ENCODE measurements around the gene TANGO6.

The TANGO6 gene

DNA sequence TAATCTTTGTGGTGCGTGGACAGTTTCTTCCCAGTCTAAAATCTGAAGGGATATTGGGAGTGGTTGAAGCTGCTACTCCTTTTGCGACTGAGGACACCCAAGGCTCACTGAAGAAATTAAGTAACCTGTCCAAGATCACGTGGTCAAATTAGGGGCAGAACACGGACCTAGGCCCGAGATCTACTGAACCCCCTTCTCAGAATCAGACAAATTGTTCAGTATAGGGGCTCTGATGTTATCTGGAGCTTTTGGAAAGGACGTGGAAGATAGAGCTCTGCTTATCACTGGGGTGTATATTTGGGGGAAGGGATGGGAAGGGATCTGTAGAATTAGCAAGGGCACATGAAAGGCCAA, 857 bp downstream of the TANGO6 start:
- TF ChIP-seq, protein P1, sequence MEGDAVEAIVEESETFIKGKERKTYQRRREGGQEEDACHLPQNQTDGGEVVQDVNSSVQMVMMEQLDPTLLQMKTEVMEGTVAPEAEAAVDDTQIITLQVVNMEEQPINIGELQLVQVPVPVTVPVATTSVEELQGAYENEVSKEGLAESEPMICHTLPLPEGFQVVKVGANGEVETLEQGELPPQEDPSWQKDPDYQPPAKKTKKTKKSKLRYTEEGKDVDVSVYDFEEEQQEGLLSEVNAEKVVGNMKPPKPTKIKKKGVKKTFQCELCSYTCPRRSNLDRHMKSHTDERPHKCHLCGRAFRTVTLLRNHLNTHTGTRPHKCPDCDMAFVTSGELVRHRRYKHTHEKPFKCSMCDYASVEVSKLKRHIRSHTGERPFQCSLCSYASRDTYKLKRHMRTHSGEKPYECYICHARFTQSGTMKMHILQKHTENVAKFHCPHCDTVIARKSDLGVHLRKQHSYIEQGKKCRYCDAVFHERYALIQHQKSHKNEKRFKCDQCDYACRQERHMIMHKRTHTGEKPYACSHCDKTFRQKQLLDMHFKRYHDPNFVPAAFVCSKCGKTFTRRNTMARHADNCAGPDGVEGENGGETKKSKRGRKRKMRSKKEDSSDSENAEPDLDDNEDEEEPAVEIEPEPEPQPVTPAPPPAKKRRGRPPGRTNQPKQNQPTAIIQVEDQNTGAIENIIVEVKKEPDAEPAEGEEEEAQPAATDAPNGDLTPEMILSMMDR (IDR thresholded peaks at IDR 0.05; ENCODE audit: poor library complexity, severe bottlenecking): peak; percentile 19
- DNase-seq (ENCODE audit: low spot score): no peak
- H3K27me3 ChIP-seq (ENCODE audit: insufficient read depth, poor library complexity, severe bottlenecking): no peaks in the 10 kb centered on the region
- peak overlapping the region; percentile 61 for H3K27ac ChIP-seq (ENCODE audit: poor library complexity, severe bottlenecking)
- no peaks in the 10 kb centered on the region for H3K9me3 ChIP-seq (ENCODE audit: severe bottlenecking)
- peak overlapping the region; percentile 81 for H3K4me3 ChIP-seq (ENCODE audit: severe bottlenecking)
- H3K4me1 ChIP-seq (ENCODE audit: insufficient read depth, poor library complexity, severe bottlenecking): no peaks in the 10 kb centered on the region
- peaks cover 5% of the 10 kb centered on the region for H3K36me3 ChIP-seq (ENCODE audit: low read depth)
- ATAC-seq (ENCODE audit: low read depth): no peak

DNA sequence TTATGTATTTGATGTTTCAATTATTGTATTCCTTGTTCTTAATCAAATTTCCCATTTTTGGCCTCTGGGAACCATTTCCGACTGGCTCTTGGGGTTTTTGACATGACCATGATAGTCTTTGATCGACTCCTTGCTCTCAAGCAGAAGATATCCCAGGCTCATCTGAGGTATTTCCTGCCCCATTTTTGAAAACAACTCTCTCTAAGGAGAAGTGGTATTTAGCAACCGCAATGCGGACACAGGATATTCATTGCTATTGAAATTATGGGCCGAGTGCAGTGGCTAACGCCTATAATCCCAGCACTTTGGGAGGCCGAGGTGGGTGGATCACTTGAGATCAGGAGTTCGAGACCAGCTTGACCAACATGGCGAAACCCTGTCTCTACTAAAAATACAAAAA, 5.5 kb downstream of the TANGO6 start:
- Histone ChIP-seq H3K4me3 (ENCODE audit: severe bottlenecking) (no peak overlapping the region), H3K27me3 (ENCODE audit: insufficient read depth, poor library complexity, severe bottlenecking) (no peaks in the 10 kb centered on the region), H3K27ac (ENCODE audit: poor library complexity, severe bottlenecking) (no peak overlapping the region), H3K36me3 (ENCODE audit: low read depth) (peaks cover 14% of the 10 kb centered on the region), H3K9me3 (ENCODE audit: severe bottlenecking) (no peaks in the 10 kb centered on the region), H3K4me1 (ENCODE audit: insufficient read depth, poor library complexity, severe bottlenecking) (no peaks in the 10 kb centered on the region)
- DNase-seq (ENCODE audit: low spot score) (no peak), ATAC-seq (ENCODE audit: low read depth) (no peak)
- TF ChIP-seq, protein P1 (IDR thresholded peaks at IDR 0.05; ENCODE audit: poor library complexity, severe bottlenecking): no peak

DNA sequence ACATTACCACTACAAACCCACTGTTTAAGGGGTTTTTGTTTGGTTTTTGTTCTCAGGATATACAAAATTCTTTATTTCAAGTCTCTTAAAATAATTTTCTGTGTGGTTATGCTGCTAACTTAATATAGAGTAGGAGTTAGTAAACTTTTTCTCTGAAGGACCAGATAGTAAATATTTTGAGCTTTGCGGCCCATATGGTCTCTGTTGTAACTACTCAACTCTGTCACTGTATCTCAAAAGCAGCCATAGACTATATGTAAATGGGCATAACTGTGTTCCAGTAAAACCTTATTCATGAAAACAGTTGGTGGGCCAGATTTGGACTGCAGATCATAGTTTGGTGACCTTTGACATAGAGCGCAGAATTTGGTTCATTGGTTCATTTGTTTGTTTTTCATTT, 7.2 kb downstream of the TANGO6 start:
- no peaks in the 10 kb centered on the region for H3K27me3 ChIP-seq (ENCODE audit: insufficient read depth, poor library complexity, severe bottlenecking)
- no peak for ATAC-seq (ENCODE audit: low read depth)
- H3K4me1 ChIP-seq (ENCODE audit: insufficient read depth, poor library complexity, severe bottlenecking): no peaks in the 10 kb centered on the region
- TF ChIP-seq, protein P1 (IDR thresholded peaks at IDR 0.05; ENCODE audit: poor library complexity, severe bottlenecking): no peak
- no peak overlapping the region for H3K27ac ChIP-seq (ENCODE audit: poor library complexity, severe bottlenecking)
- peaks cover 14% of the 10 kb centered on the region for H3K36me3 ChIP-seq (ENCODE audit: low read depth)
- DNase-seq (ENCODE audit: low spot score): no peak
- no peaks in the 10 kb centered on the region for H3K9me3 ChIP-seq (ENCODE audit: severe bottlenecking)
- no peak overlapping the region for H3K4me3 ChIP-seq (ENCODE audit: severe bottlenecking)

DNA sequence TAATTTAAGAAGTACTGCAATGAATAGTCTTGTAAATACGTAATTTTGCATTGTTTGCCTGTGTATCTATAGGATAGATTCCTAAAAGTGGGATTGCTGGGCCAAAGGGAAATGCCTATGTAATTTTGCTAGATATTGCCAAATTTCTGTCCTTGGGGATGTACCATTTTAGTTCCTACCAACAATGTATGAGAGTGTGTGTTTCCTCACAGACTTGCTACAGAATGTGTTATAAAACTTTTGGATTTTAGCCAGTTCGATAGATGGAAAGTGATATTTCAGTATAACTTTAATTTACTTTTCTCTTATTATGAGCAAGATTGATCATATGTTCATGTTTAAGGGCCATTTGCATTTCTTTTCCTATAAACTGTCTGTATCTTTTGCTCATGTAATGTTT, 8.3 kb downstream of the TANGO6 start:
- no peak for ATAC-seq (ENCODE audit: low read depth)
- H3K27ac ChIP-seq (ENCODE audit: poor library complexity, severe bottlenecking): no peak overlapping the region

DNA sequence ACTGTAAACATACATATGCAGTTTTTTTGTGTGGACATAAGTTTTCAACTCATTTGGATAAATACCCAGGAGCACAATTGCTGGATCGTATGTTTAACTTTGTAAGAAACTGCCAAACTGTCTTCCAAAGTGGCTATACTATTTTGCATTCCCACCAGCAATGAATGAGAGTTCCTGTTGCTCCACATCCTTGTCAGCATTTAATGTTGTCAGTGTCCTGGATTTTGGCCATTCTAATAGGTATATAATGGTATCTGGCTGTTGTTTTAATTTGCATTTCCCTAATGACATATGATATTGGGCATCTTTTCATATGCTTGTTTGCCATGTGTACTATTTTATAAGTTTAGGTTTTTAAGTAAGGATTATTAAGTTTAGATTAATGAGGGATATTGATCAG, 14.1 kb downstream of the TANGO6 start:
- 0 out of 2 replicates have a peak, but pooled peaks cover 6% of the 10 kb centered on the region for H3K36me3 ChIP-seq (ENCODE audit: low read depth)
- TF ChIP-seq, protein P1 (IDR thresholded peaks at IDR 0.05; ENCODE audit: poor library complexity, severe bottlenecking): no peak

More for the DNA sequence above, 8.3 kb downstream of the TANGO6 start:
- no peak for DNase-seq (ENCODE audit: low spot score)
- peaks cover 14% of the 10 kb centered on the region for H3K36me3 ChIP-seq (ENCODE audit: low read depth)
- no peaks in the 10 kb centered on the region for H3K4me1 ChIP-seq (ENCODE audit: insufficient read depth, poor library complexity, severe bottlenecking)
- TF ChIP-seq, protein P1 (IDR thresholded peaks at IDR 0.05; ENCODE audit: poor library complexity, severe bottlenecking): no peak
- H3K27me3 ChIP-seq (ENCODE audit: insufficient read depth, poor library complexity, severe bottlenecking): no peaks in the 10 kb centered on the region
- H3K4me3 ChIP-seq (ENCODE audit: severe bottlenecking): no peak overlapping the region
- H3K9me3 ChIP-seq (ENCODE audit: severe bottlenecking): no peaks in the 10 kb centered on the region

More for the DNA sequence above, 14.1 kb downstream of the TANGO6 start:
- no peak overlapping the region for H3K27ac ChIP-seq (ENCODE audit: poor library complexity, severe bottlenecking)
- H3K9me3 ChIP-seq (ENCODE audit: severe bottlenecking): no peaks in the 10 kb centered on the region
- no peaks in the 10 kb centered on the region for H3K27me3 ChIP-seq (ENCODE audit: insufficient read depth, poor library complexity, severe bottlenecking)
- H3K4me1 ChIP-seq (ENCODE audit: insufficient read depth, poor library complexity, severe bottlenecking): no peaks in the 10 kb centered on the region
- no peak overlapping the region for H3K4me3 ChIP-seq (ENCODE audit: severe bottlenecking)
- no peak for DNase-seq (ENCODE audit: low spot score)
- no peak for ATAC-seq (ENCODE audit: low read depth)
